Esophagus (tissue), 2 donors: ENCODE measurements around the gene ABCC11. TPM values are rescaled to one million over a fixed set of nuclear protein-coding genes. Genes with fewer than 3 reads are reported as not detected.
"Not testable (repeated sequence)": the region's sequence is repeated elsewhere in the genome, so short reads cannot be mapped to it uniquely, and the experiment has no call there.

ENCODE experiments used
- H3K27ac ChIP-seq, 2 donors: one replicate each; pipeline ENCODE4 v1.5.1; 2013; ENCODE audit warnings: low read depth in 2 of 2, mild to moderate bottlenecking in 2 of 2, inconsistent platforms in 1 of 2, low read length in 1 of 2, moderate library complexity in 1 of 2
- H3K27me3 ChIP-seq, 2 donors: one replicate each; pipeline ENCODE4 v1.6.1; 2013; ENCODE audit warnings: low read length in 2 of 2, control low read depth in 1 of 2, mild to moderate bottlenecking in 1 of 2; ENCODE audit not compliant: insufficient read depth in 2 of 2, control insufficient read depth in 1 of 2
- H3K36me3 ChIP-seq, 2 donors: one replicate each; pipeline ENCODE4 v1.6.1; 2013; ENCODE audit warnings: low read length in 1 of 2; ENCODE audit not compliant: control insufficient read depth in 2 of 2, insufficient read depth in 2 of 2
- H3K4me1 ChIP-seq, 2 donors: one replicate each; pipeline ENCODE4 v1.6.1; 2013; ENCODE audit warnings: low read length in 1 of 2; ENCODE audit not compliant: control insufficient read depth in 2 of 2, insufficient read depth in 2 of 2
- H3K4me3 ChIP-seq, 2 donors: one replicate each; pipeline ENCODE4 v1.5.1; 2013; ENCODE audit warnings: low read length in 2 of 2, mild to moderate bottlenecking in 2 of 2, low read depth in 1 of 2, moderate library complexity in 1 of 2
- H3K9me3 ChIP-seq, 2 donors: one replicate each; pipeline ENCODE4 v1.6.1; 2013; ENCODE audit warnings: mild to moderate bottlenecking in 2 of 2, low read depth in 1 of 2, low read length in 1 of 2, moderate library complexity in 1 of 2; ENCODE audit not compliant: control insufficient read depth in 2 of 2, insufficient read depth in 1 of 2
- WGBS, 2 donors: extraction: QIAGEN DNeasy Blood & Tissue Kit; methylation state at CpG; one replicate each; pipeline ENCODE4 v1.1.7; 2013; 5-methylcytosine and 5-hydroxymethylcytosine counted together
- polyA plus RNA-seq, 2 donors: library from polyadenylated mRNA; stranded (reverse); fragments of 200-250 nt; gene quantifications; one replicate each; pipeline ENCODE4 v1.2.3, GENCODE V29; 2013
- donor health status: healthy with polysubstance abuse.
- donor health status: Bipolar disorder and iron deficiency.

Gene ABCC11
- polyA plus RNA-seq, 2 donors: 0.08 TPM

- no peaks in the 10 kb centered on the region for H3K27me3 ChIP-seq
- 89 to 94% methylated on average over 7 of the region's 7 CpGs for WGBS, 2 donors
- no peak overlapping the region for H3K4me3 ChIP-seq
- no peaks in the 10 kb centered on the region for H3K9me3 ChIP-seq
- H3K4me1 ChIP-seq: no peaks in the 10 kb centered on the region
- peaks cover 0 to 3% of the 10 kb centered on the region in 2 donors for H3K36me3 ChIP-seq
- H3K27ac ChIP-seq: no peak overlapping the region
These were observed 9.3 kb upstream of the ABCC11 start for GRCh38 chr16:48256579-48257177.

DNA sequence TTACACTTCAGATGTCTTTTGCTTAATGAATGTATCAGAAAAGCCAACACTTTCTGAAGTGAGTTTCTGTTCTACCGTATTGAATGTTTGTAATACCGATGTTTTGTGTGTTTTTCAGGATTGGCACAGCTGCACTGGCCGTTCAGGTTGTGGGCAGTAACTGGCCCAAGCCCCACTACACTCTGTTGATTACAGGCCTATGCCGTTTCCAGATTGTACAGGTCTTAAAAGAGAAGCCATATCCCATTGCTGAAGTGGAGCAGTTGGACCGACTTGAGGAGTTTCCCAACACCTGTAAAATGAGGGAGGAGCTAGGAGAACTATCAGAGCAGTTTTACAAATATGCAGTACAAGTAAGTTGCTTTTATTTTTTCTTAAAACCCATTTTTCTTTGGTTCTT is 4.7 kb upstream of the ABCC11 start:
- Histone ChIP-seq H3K36me3 (no peaks in the 10 kb centered on the region), H3K27me3 (no peaks in the 10 kb centered on the region), H3K9me3 (no peaks in the 10 kb centered on the region), H3K4me3 (no peak overlapping the region), H3K4me1 (peaks cover 0 to 4% of the 10 kb centered on the region in 2 donors), H3K27ac (no peak overlapping the region)
- 64 to 82% methylated on average over 5 of the region's 5 CpGs for WGBS, 2 donors

GRCh38 chr16:48250520-48251278 is 3.4 kb upstream of the ABCC11 start:
- WGBS, 2 donors: 66 to 71% methylated on average over 5 of the region's 5 CpGs
- Histone ChIP-seq H3K27ac (no peak overlapping the region), H3K4me1 (peaks cover 3 to 4% of the 10 kb centered on the region in 2 donors), H3K27me3 (no peaks in the 10 kb centered on the region), H3K36me3 (no peaks in the 10 kb centered on the region), H3K4me3 (no peak overlapping the region), H3K9me3 (no peaks in the 10 kb centered on the region)

DNA sequence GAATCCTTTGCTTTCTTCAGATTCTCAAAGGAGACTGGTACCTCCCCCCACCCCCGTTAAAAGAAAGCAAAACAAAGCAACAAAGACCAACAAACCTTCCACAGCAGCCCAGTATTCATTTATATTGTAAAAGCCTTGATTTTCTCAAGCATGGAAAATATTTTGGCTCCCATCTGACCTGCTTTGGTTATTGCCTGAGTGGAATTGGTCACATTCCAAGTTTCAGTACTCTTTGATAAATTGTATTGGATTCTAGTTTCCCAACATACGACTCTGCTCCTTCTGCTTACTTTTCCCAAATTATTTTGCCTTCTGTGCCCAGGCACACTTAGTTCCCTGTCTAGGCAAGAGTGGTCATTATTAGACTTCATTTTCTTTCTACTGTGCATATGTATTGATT is 1.3 kb downstream of the ABCC11 start:
- Histone ChIP-seq H3K36me3 (no peaks in the 10 kb centered on the region), H3K4me1 (peaks cover 3 to 4% of the 10 kb centered on the region in 2 donors), H3K9me3 (no peaks in the 10 kb centered on the region), H3K27ac (no peak overlapping the region), H3K27me3 (no peaks in the 10 kb centered on the region), H3K4me3 (peak overlapping the region in 1 of 2 donors; percentile 88)
- 26% methylated on average over 2 of the region's 2 CpGs for WGBS, 2 donors

GRCh38 chr16:48244863-48245195 is 2.5 kb downstream of the ABCC11 start:
- no peaks in the 10 kb centered on the region for H3K9me3 ChIP-seq
- H3K36me3 ChIP-seq: no peaks in the 10 kb centered on the region
- no peaks in the 10 kb centered on the region for H3K27me3 ChIP-seq
- H3K4me1 ChIP-seq: peaks cover 3 to 4% of the 10 kb centered on the region in 2 donors
- peak overlapping the region; percentile 88 to 92 for H3K4me3 ChIP-seq
- peak overlapping the region; percentile 93 to 95 for H3K27ac ChIP-seq
- WGBS, 2 donors: 2 to 3% methylated on average over 8 of the region's 8 CpGs

DNA sequence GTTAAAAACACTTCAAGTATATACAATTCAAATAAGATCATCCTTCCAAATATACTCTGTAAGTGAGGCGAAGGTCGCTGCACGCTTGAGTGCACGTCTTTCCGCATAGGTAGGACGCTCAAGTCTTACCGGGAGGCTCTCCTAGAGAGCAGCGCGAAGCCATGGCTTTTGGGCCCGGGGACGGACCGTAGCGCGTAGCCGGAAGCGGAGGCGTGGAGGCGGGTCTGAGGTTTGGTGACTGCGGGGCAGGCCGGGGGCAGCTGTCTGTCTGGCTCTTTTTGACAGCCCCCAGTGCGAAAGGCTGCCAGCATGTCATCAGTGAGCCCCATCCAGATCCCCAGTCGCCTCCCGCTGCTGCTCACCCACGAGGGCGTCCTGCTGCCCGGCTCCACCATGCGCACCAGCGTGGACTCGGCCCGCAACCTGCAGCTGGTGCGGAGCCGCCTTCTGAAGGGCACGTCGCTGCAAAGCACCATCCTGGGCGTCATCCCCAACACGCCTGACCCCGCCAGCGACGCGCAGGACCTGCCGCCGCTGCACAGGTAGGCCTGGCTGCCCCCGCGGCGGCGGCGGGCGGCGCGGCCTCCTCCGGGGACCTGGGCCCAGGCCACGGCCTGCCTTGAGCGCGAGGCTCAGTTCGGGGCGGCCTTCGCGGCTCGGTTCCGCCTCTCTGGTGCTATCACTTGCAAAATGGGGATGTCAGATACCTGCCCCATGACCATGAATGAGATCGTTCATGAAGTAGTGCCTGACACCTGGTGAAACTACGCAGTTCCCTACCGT is 3.1 kb downstream of the ABCC11 start, which contains the start of gene LONP2:
Gene LONP2, plus strand, starts transcription at position 221 of the 783 bp plus-strand sequence. Its CDS starts 89 bp downstream, at position 310.
- WGBS, 2 donors: 0% methylated on average over 59 to 63 of the region's 63 CpGs
- peak within 1 kb of the TSS; percentile 93 to 95 for H3K27ac ChIP-seq
- H3K36me3 ChIP-seq: no peaks in the 10 kb centered on the region

DNA sequence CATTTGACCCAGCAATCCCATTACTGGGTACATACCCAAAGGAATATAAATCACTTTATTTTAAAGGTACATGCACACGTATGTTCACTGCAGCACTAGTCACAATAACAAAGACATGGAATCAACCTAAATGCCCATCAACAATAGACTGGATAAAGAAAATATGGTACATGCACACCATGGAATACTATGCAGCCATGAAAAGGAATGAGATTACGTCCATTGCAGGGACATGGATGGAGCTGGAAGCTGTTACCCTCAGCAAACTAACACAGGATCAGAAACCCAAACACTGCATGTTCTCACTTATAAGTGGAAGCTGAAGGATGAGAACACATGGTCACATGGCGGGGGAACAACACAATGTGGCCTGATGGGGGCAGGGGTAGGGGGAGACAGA is 7.2 kb downstream of the ABCC11 start:
- H3K27me3 ChIP-seq, H3K4me1 ChIP-seq, H3K4me3 ChIP-seq, H3K36me3 ChIP-seq, H3K27ac ChIP-seq, H3K9me3 ChIP-seq: not testable (repeated sequence)
- 96 to 98% methylated on average over 3 of the region's 3 CpGs for WGBS, 2 donors

More for the DNA sequence above, 3.1 kb downstream of the ABCC11 start, which contains the start of gene LONP2:
- Histone ChIP-seq H3K4me3 (peak within 1 kb of the TSS; percentile 88 to 92), H3K4me1 (peaks cover 3 to 4% of the 10 kb centered on the region in 2 donors), H3K9me3 (no peaks in the 10 kb centered on the region), H3K27me3 (no peaks in the 10 kb centered on the region)

- no peak overlapping the region for H3K4me3 ChIP-seq
- no peak overlapping the region for H3K27ac ChIP-seq
- no peaks in the 10 kb centered on the region for H3K27me3 ChIP-seq
- no peaks in the 10 kb centered on the region for H3K4me1 ChIP-seq
- 88 to 97% methylated on average over 1 of the region's 1 CpG for WGBS, 2 donors
- no peaks in the 10 kb centered on the region for H3K9me3 ChIP-seq
- no peaks in the 10 kb centered on the region for H3K36me3 ChIP-seq
These were observed 11.1 kb downstream of the ABCC11 start for GRCh38 chr16:48236286-48236685.

DNA sequence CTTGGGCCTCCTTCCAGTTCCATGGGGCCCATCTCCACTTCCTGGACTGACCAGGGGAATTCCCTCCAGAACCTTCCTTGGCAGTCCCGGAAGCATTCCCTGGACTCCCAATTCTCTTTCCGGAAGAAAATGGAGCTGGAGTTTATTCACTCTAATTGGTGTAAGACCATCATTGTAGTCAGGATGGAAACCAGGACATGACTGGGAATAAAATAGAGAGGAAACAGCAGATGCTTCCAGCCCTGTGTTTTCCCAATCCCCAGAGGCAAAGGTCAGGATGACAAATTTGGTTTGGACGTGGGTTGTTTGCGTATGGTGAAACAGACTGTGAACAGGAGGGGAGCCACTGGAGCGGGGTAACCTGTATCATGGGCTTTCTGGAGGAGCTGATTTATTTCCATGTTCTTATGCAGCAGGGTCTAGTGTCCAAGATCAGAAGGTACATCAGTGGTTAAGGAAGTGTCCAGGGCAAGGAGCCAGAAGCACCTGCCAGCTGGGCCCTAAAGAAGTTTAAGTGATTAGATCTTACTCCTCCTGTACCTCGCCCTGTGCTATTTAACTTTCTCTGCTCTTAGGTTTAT is 11.7 kb downstream of the ABCC11 start:
- no peaks in the 10 kb centered on the region for H3K36me3 ChIP-seq
- no peaks in the 10 kb centered on the region for H3K4me1 ChIP-seq
- H3K9me3 ChIP-seq: no peaks in the 10 kb centered on the region
- H3K27me3 ChIP-seq: no peaks in the 10 kb centered on the region
- no peak overlapping the region for H3K27ac ChIP-seq
- H3K4me3 ChIP-seq: no peak overlapping the region
- WGBS, 2 donors: 61 to 69% methylated on average over 6 of the region's 6 CpGs
